Duodenal mucosa (tissue), 2 donors: ENCODE measurements around the gene FGG.

ENCODE experiments used
- H3K27ac ChIP-seq: one replicate; pipeline ENCODE4 v1.7.0; 2013; ENCODE audit warnings: low read depth, low read length
- H3K27me3 ChIP-seq, 2 donors: one replicate each; pipeline ENCODE4 v1.7.0; 2013; ENCODE audit warnings: low read length in 2 of 2, control low read depth in 1 of 2; ENCODE audit not compliant: insufficient read depth in 2 of 2, control insufficient read depth in 1 of 2
- H3K36me3 ChIP-seq, 2 donors: one replicate each; pipeline ENCODE4 v1.7.0; 2013; ENCODE audit warnings: low read length in 2 of 2, control low read depth in 1 of 2; ENCODE audit not compliant: insufficient read depth in 2 of 2, control insufficient read depth in 1 of 2
- H3K4me1 ChIP-seq, 2 donors: one replicate each; pipeline ENCODE4 v1.7.0; 2013; ENCODE audit warnings: low read length in 2 of 2, control low read depth in 1 of 2; ENCODE audit not compliant: insufficient read depth in 2 of 2, control insufficient read depth in 1 of 2
- H3K4me3 ChIP-seq, 2 donors: one replicate each; pipeline ENCODE4 v1.7.0; 2013; ENCODE audit warnings: low read length in 2 of 2, low read depth in 1 of 2
- H3K9ac ChIP-seq, 2 donors: one replicate each; pipeline ENCODE4 v1.7.0; 2013; ENCODE audit warnings: low read length in 2 of 2, low read depth in 1 of 2
- H3K9me3 ChIP-seq, 2 donors: one replicate each; pipeline ENCODE4 v1.7.0; 2013; ENCODE audit warnings: low read length in 2 of 2, control low read depth in 1 of 2; ENCODE audit not compliant: control insufficient read depth in 1 of 2

FGG gene

GRCh38 chr4:154588198-154588597, 24.3 kb downstream of the FGG start:
- Histone ChIP-seq H3K9ac (no peak overlapping the region), H3K27me3 (no peaks in the 10 kb centered on the region), H3K4me1 (peaks cover 0 to 6% of the 10 kb centered on the region in 2 donors), H3K36me3 (no peaks in the 10 kb centered on the region), H3K4me3 (no peak overlapping the region), H3K27ac (no peak overlapping the region), H3K9me3 (no peaks in the 10 kb centered on the region)

- no peaks in the 10 kb centered on the region for H3K27me3 ChIP-seq
- H3K4me3 ChIP-seq = no peak overlapping the region
- no peaks in the 10 kb centered on the region for H3K9me3 ChIP-seq
- no peak overlapping the region for H3K9ac ChIP-seq
- H3K4me1 ChIP-seq = peaks cover 0 to 6% of the 10 kb centered on the region in 2 donors
- H3K27ac ChIP-seq = no peak overlapping the region
- H3K36me3 ChIP-seq = no peaks in the 10 kb centered on the region
Observed at GRCh38 chr4:154586296-154587033, 26.0 kb downstream of the FGG start.

- Histone ChIP-seq H3K27me3 (no peaks in the 10 kb centered on the region), H3K36me3 (no peaks in the 10 kb centered on the region), H3K9ac (no peak overlapping the region), H3K27ac (no peak overlapping the region), H3K4me1 (peaks cover 0 to 2% of the 10 kb centered on the region in 2 donors), H3K9me3 (no peaks in the 10 kb centered on the region), H3K4me3 (no peak overlapping the region)
Observed at GRCh38 chr4:154585369-154586018, 27.0 kb downstream of the FGG start.

GRCh38 chr4:154584259-154584658, 28.2 kb downstream of the FGG start:
- Histone ChIP-seq H3K4me3 (no peak overlapping the region), H3K4me1 (no peaks in the 10 kb centered on the region), H3K36me3 (no peaks in the 10 kb centered on the region), H3K27me3 (no peaks in the 10 kb centered on the region), H3K9ac (no peak overlapping the region), H3K9me3 (no peaks in the 10 kb centered on the region), H3K27ac (no peak overlapping the region)

GRCh38 chr4:154583677-154584076, 28.8 kb downstream of the FGG start:
- H3K36me3 ChIP-seq = no peaks in the 10 kb centered on the region
- H3K9me3 ChIP-seq = no peaks in the 10 kb centered on the region
- no peak overlapping the region for H3K9ac ChIP-seq
- H3K4me1 ChIP-seq = no peaks in the 10 kb centered on the region
- H3K27ac ChIP-seq = no peak overlapping the region
- no peaks in the 10 kb centered on the region for H3K27me3 ChIP-seq
- H3K4me3 ChIP-seq = no peak overlapping the region

- no peaks in the 10 kb centered on the region for H3K27me3 ChIP-seq
- H3K27ac ChIP-seq = no peak overlapping the region
- H3K36me3 ChIP-seq = no peaks in the 10 kb centered on the region
- H3K9ac ChIP-seq = no peak overlapping the region
- no peaks in the 10 kb centered on the region for H3K4me1 ChIP-seq
- H3K4me3 ChIP-seq = no peak overlapping the region
- no peaks in the 10 kb centered on the region for H3K9me3 ChIP-seq
Observed at GRCh38 chr4:154583230-154583629, 29.2 kb downstream of the FGG start.

- Histone ChIP-seq H3K4me1 (no peaks in the 10 kb centered on the region), H3K9me3 (no peaks in the 10 kb centered on the region), H3K4me3 (no peak overlapping the region), H3K27me3 (no peaks in the 10 kb centered on the region), H3K36me3 (no peaks in the 10 kb centered on the region), H3K9ac (no peak overlapping the region), H3K27ac (no peak overlapping the region)
Observed at GRCh38 chr4:154582723-154583122, 29.7 kb downstream of the FGG start.

GRCh38 chr4:154579927-154580326, 32.5 kb downstream of the FGG start:
- no peak overlapping the region for H3K4me3 ChIP-seq
- H3K27me3 ChIP-seq = no peaks in the 10 kb centered on the region
- H3K4me1 ChIP-seq = no peaks in the 10 kb centered on the region
- H3K36me3 ChIP-seq = no peaks in the 10 kb centered on the region
- H3K9ac ChIP-seq = no peak overlapping the region
- H3K27ac ChIP-seq = no peak overlapping the region
- no peaks in the 10 kb centered on the region for H3K9me3 ChIP-seq

GRCh38 chr4:154578919-154579318, 33.5 kb downstream of the FGG start:
- Histone ChIP-seq H3K4me3 (no peak overlapping the region), H3K36me3 (no peaks in the 10 kb centered on the region), H3K9me3 (no peaks in the 10 kb centered on the region), H3K9ac (no peak overlapping the region), H3K27ac (no peak overlapping the region), H3K27me3 (no peaks in the 10 kb centered on the region), H3K4me1 (no peaks in the 10 kb centered on the region)

GRCh38 chr4:154577324-154577723, 35.1 kb downstream of the FGG start:
- no peaks in the 10 kb centered on the region for H3K9me3 ChIP-seq
- no peak overlapping the region for H3K27ac ChIP-seq
- no peaks in the 10 kb centered on the region for H3K4me1 ChIP-seq
- no peak overlapping the region for H3K9ac ChIP-seq
- H3K27me3 ChIP-seq = no peaks in the 10 kb centered on the region
- H3K4me3 ChIP-seq = no peak overlapping the region
- no peaks in the 10 kb centered on the region for H3K36me3 ChIP-seq
